ENCODE data around the gene HEPACAM. TPM values are rescaled to one million over a fixed set of nuclear protein-coding genes. Genes with fewer than 3 reads are reported as not detected.
"Not testable (repeated sequence)": the region's sequence is repeated elsewhere in the genome, so short reads cannot be mapped to it uniquely, and the experiment has no call there.

HEPACAM gene, protein sequence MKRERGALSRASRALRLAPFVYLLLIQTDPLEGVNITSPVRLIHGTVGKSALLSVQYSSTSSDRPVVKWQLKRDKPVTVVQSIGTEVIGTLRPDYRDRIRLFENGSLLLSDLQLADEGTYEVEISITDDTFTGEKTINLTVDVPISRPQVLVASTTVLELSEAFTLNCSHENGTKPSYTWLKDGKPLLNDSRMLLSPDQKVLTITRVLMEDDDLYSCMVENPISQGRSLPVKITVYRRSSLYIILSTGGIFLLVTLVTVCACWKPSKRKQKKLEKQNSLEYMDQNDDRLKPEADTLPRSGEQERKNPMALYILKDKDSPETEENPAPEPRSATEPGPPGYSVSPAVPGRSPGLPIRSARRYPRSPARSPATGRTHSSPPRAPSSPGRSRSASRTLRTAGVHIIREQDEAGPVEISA
- not detected in 2 replicates for polyA plus RNA-seq (2014; cell fraction: cytosol; rRNA removed)
- not detected in 2 replicates for polyA plus RNA-seq (2014; cell fraction: nucleus; rRNA removed)

DNA sequence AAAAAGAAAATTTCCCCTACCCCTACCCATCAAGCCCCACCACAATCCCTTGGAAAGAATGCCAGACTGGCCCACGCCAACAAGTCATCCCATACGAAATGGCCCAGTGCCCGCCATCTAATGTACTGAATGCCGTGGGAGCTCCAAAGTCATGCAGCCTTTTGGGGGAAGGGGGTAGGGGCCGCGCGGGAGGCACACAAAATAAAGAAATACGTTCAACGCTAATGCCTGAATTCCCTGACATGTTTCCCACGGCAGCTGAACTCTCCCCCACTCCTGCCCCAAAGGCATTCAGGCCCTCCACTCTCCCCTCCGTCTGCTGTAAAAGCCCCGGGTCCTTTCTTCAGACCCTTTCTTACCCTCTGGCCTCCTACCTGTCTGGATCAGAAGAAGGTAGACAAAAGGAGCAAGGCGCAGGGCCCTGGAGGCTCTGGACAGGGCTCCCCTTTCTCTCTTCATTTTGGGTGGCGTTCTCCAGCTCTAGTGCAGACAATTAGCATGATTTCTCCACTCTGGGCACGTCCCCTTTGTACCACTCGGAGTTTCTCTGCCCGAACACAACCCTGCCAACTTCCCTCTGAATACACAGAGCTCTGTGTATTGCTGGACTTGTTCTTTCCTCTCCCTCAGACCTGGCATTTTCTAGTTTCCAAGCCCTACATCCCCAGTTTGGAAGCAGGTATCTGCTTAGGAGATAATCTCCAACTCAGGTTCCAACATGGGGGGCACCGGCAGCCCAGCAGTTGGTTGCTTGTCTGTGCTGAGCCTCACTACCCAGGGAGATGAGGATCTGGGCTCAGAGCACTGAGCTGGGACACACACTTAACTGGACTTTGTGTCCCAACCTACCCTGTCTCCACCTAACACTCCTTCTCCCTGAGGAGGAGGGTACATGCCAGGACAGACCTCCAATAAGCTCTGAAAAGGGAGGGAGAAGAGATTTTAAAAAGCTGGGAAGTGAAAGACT lies at the start of gene HEPACAM:
HEPACAM (minus strand) TSS at position 500 of the 967 bp plus-strand sequence; CDS start at position 459, 41 bp downstream.
- DNase-seq (ENCODE audit: low spot score), result no peak

GRCh38 chr11:124984512-124984854 lies 48.6 kb upstream of the HEPACAM start:
- no peak for DNase-seq (ENCODE audit: low spot score)

GRCh38 chr11:124983674-124984511 lies 48.0 kb upstream of the HEPACAM start:
- DNase-seq (ENCODE audit: low spot score), result no peak

DNA sequence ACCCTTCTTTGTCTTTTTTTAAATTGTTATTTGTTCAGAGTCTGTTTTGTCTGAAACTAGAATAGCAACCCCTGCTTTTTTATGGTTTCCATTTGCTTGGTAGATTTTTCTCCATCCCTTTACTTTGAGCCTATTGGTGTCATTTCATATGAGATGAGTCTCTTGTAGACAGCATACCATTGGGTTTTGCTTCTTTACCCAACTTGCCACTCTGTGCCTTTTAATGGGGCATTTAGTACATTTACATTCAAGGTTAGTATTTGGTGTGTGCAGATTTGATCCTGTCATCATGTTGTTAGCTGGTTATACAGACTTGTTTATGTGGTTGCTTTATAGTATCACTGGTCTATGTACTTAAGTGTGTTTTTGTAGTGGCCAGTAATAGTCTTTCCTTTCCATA lies 46.2 kb upstream of the HEPACAM start:
- DNase-seq (ENCODE audit: low spot score), result no peak

- no peak for DNase-seq (ENCODE audit: low spot score)
Measured at GRCh38 chr11:124978316-124978715, 42.5 kb upstream of the HEPACAM start.

- DNase-seq (ENCODE audit: low spot score), result no peak
Measured at GRCh38 chr11:124977006-124977405, 41.2 kb upstream of the HEPACAM start.

DNA sequence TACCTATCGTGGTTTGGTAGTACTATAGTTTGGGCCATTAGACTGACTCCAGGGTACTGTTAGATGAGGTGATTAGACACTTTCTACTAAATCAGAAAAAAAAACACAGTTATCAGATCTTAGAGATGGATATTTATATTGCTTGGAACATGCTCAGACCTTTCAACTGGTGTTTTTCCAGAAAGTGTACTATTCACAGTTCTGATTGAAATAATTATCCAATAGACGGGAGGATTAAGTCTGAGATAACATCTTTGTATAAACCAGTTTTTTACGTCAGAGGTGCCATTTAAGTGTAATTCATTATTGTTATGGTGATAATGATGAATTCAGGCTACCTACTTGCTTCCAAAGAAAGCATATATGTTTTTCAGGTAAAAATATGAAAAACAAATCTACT lies 40.7 kb upstream of the HEPACAM start:
- DNase-seq (ENCODE audit: low spot score), result no peak

GRCh38 chr11:124971810-124972209 lies 36.0 kb upstream of the HEPACAM start:
- DNase-seq (ENCODE audit: low spot score), result no peak

DNA sequence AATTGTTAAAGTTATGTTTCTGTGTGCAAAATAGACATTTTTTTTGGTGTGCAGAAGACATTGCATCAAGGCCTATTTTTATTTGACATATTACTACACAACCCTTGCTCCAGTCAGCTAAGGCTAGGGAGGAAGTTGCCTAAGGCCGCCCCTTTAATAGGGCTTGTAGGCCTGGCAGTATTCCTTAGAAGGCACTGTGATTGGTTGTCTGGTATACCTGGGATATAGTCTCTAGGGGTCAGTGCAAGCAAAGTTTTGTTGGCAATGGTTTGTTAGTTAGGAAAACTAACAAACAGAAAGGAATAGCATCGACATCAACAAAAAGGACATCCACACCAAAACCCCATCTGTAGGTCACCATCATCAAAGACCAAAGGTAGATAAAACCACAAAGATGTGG lies 35.1 kb upstream of the HEPACAM start:
- DNase-seq (ENCODE audit: low spot score), result no peak

GRCh38 chr11:124968197-124968596 lies 32.4 kb upstream of the HEPACAM start:
- DNase-seq (ENCODE audit: low spot score), result not testable (repeated sequence)

DNA sequence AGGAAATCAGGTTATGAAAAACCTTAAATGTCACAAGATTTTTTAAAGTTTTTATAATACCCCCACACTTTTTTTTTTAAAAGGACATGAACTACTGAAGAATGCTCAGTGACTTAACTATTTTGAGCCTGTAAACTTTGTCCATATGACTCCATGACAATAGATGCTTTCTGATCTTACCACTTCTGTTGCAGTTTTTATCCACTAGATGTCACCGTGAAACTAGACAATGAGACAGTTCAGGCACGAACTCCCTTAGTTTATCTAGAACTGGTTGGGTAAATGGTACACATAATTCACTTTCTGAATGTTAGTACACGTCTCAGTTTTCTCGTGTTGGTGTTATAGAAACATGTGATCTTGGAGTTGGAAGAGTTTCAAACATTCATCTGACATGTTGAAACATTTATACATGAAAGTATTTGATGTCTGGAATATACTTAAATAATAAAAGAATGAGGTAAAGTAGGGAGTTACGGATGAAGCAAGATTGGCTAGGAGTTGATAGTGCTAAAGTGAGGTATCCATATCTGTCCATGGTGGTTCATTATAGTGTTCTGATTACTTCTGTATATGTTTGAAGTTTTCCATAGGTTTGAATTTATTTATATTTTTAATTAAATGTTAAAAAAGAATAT lies 26.2 kb upstream of the HEPACAM start:
- DNase-seq (ENCODE audit: low spot score), result peak; percentile 35

DNA sequence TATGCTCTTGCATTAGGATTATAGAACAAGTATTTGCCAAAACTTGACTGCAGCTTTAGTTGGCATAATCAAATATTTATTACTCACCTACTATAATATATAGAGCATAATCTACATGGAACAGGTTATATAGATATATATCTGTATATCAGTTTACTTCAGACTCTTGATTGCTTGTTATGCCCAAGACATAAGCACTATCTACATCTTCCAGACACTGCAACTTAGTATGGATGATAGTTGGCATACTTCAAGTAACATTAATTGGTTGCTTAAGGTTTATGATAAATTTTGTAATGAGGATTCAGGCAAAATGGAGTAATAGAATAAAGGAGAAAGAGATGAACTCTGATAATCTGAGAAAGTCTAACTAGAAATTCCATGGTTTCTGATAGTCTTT lies 19.2 kb upstream of the HEPACAM start:
- DNase-seq (ENCODE audit: low spot score), result no peak

GRCh38 chr11:124954590-124954955 lies 18.7 kb upstream of the HEPACAM start:
- DNase-seq (ENCODE audit: low spot score), result no peak

DNA sequence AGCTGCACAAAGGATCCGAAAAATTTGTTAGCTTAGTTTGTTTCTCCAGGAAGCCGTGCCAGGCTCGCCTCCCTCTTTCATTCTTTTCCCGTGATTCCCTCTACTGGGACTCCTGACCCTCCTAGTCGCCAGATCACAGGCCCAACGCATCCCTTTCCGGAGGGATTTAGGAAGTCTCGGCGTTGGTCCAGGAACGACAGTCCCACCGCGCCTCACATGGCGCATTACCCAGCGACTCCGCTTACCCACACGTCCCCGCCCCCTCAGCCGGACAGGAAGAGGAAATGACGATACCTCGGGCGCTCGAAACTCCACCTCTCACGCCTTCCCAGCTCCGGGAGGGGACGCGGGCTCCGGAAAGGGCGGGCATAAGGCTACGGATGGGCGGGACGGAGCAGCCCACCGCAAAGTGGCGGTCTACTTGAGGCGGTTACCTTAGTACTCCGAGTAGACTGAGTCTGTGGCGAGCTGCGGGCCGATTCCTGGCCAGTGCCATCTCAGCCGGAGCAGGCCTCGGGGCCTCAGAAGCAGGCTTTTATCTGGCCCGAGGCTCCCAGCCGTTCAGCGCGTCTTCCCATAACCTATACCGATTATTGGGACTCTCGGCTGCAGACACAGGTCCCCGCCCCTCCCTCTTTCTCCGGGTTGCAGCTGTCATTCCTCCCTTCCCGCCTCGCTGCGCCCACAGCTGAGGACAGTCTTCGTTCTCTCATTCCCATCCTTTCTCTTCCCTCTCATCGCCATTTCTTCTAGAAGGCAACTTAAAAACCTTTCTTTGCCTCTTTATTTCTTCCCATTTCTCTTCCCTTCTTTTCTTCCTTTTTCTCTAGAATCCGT lies 18.1 kb upstream of the HEPACAM start, which contains the start of gene CCDC15:
CCDC15 (plus strand) TSS at position 450 of the 837 bp plus-strand sequence. CDS start 531 bp downstream, outside the sequence.
- DNase-seq (ENCODE audit: low spot score), result peak; percentile 93

- no peak for DNase-seq (ENCODE audit: low spot score)
Measured at GRCh38 chr11:124951341-124951740, 15.5 kb upstream of the HEPACAM start.

DNA sequence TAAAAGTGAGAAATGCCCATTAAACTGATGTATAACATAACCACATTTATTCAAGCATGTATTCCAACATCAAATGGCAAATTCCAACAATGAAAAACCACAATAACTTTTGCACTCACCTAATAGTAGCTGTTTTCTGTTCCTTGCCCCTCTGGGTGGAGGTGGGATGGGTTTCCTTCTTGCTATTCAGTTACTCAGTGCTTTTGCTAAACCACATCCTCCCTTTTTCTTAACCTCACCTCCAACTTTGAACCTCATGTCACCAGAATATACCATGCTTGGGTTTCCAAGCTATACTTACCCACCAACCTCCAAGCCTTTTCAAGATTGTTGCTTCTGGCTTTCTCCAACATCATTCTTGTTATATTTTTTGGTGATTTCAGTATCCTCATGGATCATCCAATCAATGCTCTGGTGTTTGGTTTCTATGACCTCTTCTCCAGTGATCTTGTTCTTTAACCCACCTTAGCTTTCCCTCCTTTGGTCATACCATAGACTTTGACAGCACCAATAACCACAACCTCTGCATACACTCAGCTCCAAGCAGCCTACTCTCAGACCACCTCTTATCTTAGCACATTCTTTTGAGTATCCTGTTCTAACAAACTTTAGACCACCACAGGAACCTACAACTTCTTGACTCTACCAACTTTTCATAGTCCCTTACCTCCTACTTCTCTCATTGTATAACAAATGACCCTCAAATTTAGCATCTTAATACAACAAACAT lies 14.9 kb upstream of the HEPACAM start:
- no peak for DNase-seq (ENCODE audit: low spot score)

DNA sequence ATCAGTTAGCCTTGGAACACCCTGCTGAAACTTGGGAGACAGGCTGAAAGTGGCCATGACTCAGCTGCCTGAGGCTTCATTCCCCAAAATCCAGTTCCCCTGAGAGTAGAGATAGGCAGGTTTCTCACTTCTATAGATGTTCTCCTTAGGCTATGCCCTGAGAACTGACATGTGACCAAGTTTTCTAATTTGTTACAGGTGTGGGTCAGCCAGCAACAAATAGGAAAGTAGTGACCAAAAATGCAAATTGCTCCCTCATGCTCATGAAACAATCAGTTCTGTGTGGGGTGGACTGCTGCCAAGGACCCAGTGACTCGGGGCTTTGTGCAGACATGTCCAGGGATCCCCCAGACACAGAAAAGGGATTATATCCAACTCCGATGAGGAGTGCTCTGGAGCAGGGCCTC lies 10.9 kb upstream of the HEPACAM start:
- no peak for DNase-seq (ENCODE audit: low spot score)

DNA sequence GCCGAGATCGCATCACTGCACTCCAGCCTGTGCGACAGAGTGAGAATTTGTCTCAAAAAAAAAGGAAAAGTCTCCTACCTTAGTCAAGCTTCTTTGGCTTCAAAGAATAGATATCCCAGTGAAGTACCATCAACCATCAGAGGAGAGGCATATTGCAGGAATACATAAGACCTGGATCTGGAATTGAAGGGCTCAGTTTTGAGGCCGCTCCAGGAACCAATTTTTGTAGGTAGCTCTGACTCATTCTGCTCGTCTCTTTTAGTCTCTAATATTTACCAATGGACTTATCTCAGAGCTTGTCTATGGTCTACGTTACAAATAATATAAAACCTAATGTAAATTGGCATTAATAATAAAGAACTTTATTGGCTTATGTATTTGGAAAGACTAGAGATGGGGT lies 10.0 kb upstream of the HEPACAM start:
- DNase-seq (ENCODE audit: low spot score), result no peak

- no peak for DNase-seq (ENCODE audit: low spot score)
Measured at GRCh38 chr11:124944565-124944964, 8.7 kb upstream of the HEPACAM start.
